AG04449 (cell line): ENCODE results near the gene CENPB.

Experiments used
- CTCF ChIA-PET: fragments of 350-600 bp; formaldehyde crosslinking; extraction: SDS; loops from one replicate; lab custom pipeline; 2021; ENCODE audit warnings: antibody characterized with exemption; lab: Yijun Ruan, JAX
- POLR2A ChIA-PET: fragments of 400-600, 350-600 bp; formaldehyde crosslinking; extraction: SDS; loops from one replicate; lab custom pipeline; 2020; ENCODE audit warnings: antibody characterized with exemption, inconsistent platforms; lab: Yijun Ruan, JAX
- DNase-seq: peaks from one replicate; pipeline ENCODE4 v3.0.0-alpha.2; 2010; ENCODE audit warnings: low read depth, low spot score
- H3K4me3 ChIP-seq: 2 replicates; pipeline ENCODE4 v1.5.1; 2011; ENCODE audit warnings: low read depth, mild to moderate bottlenecking, control low read depth, low read length
- TF ChIP-seq, protein P1 (sequence below): IDR thresholded peaks from one replicate; pipeline ENCODE4 v1.5.1; 2011; ENCODE audit warnings: mild to moderate bottlenecking, moderate library complexity, low read length, control low read depth, inconsistent platforms; ENCODE audit not compliant: insufficient read depth; ENCODE audit errors: missing control alignments

CENPB gene

DNA sequence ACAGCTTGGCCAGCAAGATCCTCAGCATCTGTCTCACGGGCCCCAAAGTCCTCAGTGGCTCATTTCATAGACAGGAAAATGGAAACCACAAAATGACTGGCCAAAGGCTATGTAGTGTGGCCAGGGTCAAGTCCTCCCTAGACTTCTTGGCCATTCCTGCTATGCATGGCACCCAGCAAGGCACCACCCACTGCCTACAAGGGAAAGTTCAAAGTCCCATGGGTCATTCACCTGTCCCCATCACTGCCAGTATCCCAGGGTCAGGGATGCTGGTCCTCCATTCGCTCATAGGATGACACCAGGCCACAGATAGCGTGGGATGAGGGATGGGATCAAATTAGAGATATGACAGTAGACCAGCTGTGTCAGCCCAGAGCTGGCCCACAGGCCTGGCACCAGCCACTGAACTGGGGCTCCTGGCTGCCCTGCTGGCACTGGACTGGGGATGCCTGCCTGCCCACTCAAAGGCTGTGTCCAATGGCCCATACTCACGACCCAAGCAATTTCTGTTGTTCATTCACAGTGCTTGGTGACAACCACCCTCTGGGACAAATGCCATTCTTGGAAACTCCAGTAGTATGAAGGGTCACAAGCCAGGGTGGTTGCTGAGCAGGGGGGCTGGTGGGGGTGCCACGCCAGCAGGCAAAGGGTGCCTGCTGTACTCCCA lies 30.6 kb downstream of the CENPB start:
- TF ChIP-seq, protein P1, sequence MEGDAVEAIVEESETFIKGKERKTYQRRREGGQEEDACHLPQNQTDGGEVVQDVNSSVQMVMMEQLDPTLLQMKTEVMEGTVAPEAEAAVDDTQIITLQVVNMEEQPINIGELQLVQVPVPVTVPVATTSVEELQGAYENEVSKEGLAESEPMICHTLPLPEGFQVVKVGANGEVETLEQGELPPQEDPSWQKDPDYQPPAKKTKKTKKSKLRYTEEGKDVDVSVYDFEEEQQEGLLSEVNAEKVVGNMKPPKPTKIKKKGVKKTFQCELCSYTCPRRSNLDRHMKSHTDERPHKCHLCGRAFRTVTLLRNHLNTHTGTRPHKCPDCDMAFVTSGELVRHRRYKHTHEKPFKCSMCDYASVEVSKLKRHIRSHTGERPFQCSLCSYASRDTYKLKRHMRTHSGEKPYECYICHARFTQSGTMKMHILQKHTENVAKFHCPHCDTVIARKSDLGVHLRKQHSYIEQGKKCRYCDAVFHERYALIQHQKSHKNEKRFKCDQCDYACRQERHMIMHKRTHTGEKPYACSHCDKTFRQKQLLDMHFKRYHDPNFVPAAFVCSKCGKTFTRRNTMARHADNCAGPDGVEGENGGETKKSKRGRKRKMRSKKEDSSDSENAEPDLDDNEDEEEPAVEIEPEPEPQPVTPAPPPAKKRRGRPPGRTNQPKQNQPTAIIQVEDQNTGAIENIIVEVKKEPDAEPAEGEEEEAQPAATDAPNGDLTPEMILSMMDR: no peak
- H3K4me3 ChIP-seq: no peak overlapping the region
- CTCF ChIA-PET: interaction anchor here (1.2 to 10.7 kb wide), 7 partner anchors 8 to 62 kb away, joined by 4 to 119 read pairs (median 5); partner anchors contain the start of genes ADISSP and SPEF1
- DNase-seq: no peak
- POLR2A ChIA-PET: interaction anchor here (0.6 kb wide), 2 partner anchors 63 to 294 kb away, joined by 3 to 4 read pairs; no protein-coding TSS in a partner anchor

DNA sequence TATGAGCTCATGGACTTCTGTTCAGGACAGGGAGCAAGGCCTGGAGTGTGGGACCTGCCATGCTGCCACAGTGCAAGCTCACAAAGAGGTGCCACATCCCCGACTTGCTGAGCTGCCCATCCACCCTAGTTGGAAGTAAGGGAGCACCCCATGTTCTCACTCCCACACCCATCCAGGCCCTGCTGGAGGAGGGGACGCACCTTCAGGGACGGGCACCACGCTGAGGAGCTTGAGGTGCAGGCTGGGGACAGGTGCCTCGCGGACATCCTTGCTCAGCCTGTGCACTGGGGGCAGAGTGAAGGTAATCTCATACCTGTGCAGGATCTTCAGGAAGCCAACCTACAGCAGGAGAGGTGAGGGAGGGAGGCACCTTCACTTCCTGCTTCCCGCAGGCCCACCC lies 31.3 kb downstream of the CENPB start:
- H3K4me3 ChIP-seq: no peak overlapping the region
- CTCF ChIA-PET: interaction anchor here (0.7 to 10.7 kb wide), 14 partner anchors 7 to 100 kb away, joined by 3 to 119 read pairs (median 4); partner anchors contain the start of genes ADISSP and SPEF1
- POLR2A ChIA-PET: interaction anchor here (0.6 kb wide), 1 partner anchor 293 kb away, joined by 3 read pairs; no protein-coding TSS in a partner anchor
- no peak for DNase-seq
- TF ChIP-seq, protein P1: no peak

GRCh38 chr20:3754276-3754630 lies 32.3 kb downstream of the CENPB start:
- H3K4me3 ChIP-seq: no peak overlapping the region
- TF ChIP-seq, protein P1: no peak
- CTCF ChIA-PET: interaction anchor here (0.7 to 10.7 kb wide), 14 partner anchors 6 to 191 kb away, joined by 3 to 119 read pairs (median 4); partner anchors contain the start of genes ADISSP, AP5S1 and SPEF1
- no peak for DNase-seq
- POLR2A ChIA-PET: no interaction called here

GRCh38 chr20:3753501-3754275 lies 32.9 kb downstream of the CENPB start:
- TF ChIP-seq, protein P1: no peak
- no peak for DNase-seq
- ChIA-PET POLR2A (interaction anchor here (1.2 kb wide), 1 partner anchor 14 kb away, joined by 3 read pairs; no protein-coding TSS in a partner anchor), CTCF (interaction anchor here (0.8 to 11.2 kb wide), 29 partner anchors 4 to 339 kb away, joined by 3 to 119 read pairs (median 5); partner anchors contain the start of genes ADISSP, AP5S1 and SPEF1)
- no peak overlapping the region for H3K4me3 ChIP-seq

DNA sequence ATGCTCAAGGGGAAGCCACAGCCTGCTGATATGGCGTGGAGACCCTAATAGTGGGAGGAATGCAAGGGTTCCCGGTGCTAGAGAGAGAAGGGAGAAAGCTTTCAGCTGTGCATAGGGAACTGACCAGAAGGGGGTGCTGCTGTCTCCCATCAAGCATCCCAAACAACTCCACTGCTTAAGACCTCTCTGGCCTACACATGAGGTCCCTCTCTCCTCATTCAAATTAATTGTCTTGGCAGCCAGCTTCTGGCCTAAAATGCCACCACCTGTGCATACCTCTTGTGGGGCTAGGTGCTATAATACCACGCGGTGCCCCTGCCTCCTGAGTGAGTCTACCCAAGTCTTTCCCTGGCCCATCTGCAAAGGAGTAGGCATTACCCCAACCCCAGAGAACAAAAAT lies 33.4 kb downstream of the CENPB start:
- TF ChIP-seq, protein P1: peak; percentile 83
- H3K4me3 ChIP-seq: no peak overlapping the region
- ChIA-PET CTCF (interaction anchor here (0.9 to 11.2 kb wide), 26 partner anchors 4 to 371 kb away, joined by 3 to 119 read pairs (median 5); partner anchors contain the start of genes ADISSP and SPEF1), POLR2A (interaction anchor here (0.6 to 1.2 kb wide), 2 partner anchors 15 to 124 kb away, joined by 3 to 4 read pairs; no protein-coding TSS in a partner anchor)
- peak; percentile 16 for DNase-seq

DNA sequence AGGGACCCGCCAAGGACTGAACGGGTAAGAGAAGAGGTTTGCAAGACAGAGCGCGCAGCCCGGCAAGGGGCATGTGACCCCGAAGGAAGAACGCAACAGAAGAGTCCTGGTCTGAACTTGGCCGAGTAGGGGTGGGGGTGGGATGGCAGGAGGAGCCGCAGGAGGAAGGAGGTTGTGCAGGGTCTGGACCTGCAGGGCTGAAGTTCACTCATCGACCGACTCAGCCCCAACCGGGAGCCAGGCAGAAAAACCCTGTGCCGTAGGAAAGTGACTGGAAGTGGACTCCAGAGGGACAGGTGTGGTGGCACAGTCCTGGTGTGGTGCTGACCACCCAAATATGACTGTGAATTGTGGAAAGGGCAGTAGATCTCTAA lies 34.2 kb downstream of the CENPB start:
- POLR2A ChIA-PET: interaction anchor here (0.6 to 1.2 kb wide), 2 partner anchors 16 to 125 kb away, joined by 3 to 4 read pairs; no protein-coding TSS in a partner anchor
- H3K4me3 ChIP-seq: no peak overlapping the region
- CTCF ChIA-PET: interaction anchor here (0.9 to 11.2 kb wide), 24 partner anchors 4 to 372 kb away, joined by 3 to 119 read pairs (median 6); partner anchors contain the start of genes ADISSP and SPEF1

More for the DNA sequence above, 34.2 kb downstream of the CENPB start:
- TF ChIP-seq, protein P1: no peak
- DNase-seq: no peak
